ENCODE results near the gene CAPN7. TPM values are rescaled to one million over a fixed set of nuclear protein-coding genes. Genes with fewer than 3 reads are reported as not detected.

The CAPN7 gene
- total and polyA plus RNA-seq, 8 donors = 7.1 to 23.9 (median 18.8) TPM

- Histone ChIP-seq H3K27ac (no peak overlapping the region), H3K4me3 (no peak overlapping the region), H3K9me3 (no peaks in the 10 kb centered on the region), H3K4me1 (peaks cover 0 to 11% (median 4%) of the 10 kb centered on the region in 3 donors), H3K36me3 (no peaks in the 10 kb centered on the region), H3K27me3 (no peaks in the 10 kb centered on the region)
- FAIRE-seq (no peak), DNase-seq (no peak), ATAC-seq (no peak)
- no peak for TF ChIP-seq CTCF (IDR thresholded peaks at IDR 0.05)
- 55 to 74% methylated on average over 19 of the region's 19 CpGs for WGBS, 2 donors
- intact Hi-C loops (cut with DNase I) = loop anchor here in 2 of 3 donors (5.0 to 10.0 kb wide), 3 partner anchors 66 to 289 kb away; partner anchors contain the start of gene SH3BP5 (in 2 of the 2)
Observed at GRCh38 chr3:15265655-15266509, 59.8 kb downstream of the CAPN7 start.

GRCh38 chr3:15266510-15267376, 60.7 kb downstream of the CAPN7 start:
- H3K4me1 ChIP-seq = peaks cover 0 to 11% (median 4%) of the 10 kb centered on the region in 3 donors
- no peaks in the 10 kb centered on the region for H3K27me3 ChIP-seq
- DNase-seq = no peak
- WGBS, 2 donors = 55 to 80% methylated on average over 13 of the region's 13 CpGs
- no peak for FAIRE-seq
- H3K27ac ChIP-seq = no peak overlapping the region
- no peaks in the 10 kb centered on the region for H3K36me3 ChIP-seq
- no peaks in the 10 kb centered on the region for H3K9me3 ChIP-seq
- no peak for TF ChIP-seq CTCF (IDR thresholded peaks at IDR 0.05)
- intact Hi-C loops (cut with DNase I) = loop anchor here in 2 of 3 donors (5.0 to 10.0 kb wide), 3 partner anchors 66 to 288 kb away; partner anchors contain the start of gene SH3BP5 (in 2 of the 2)
- no peak for ATAC-seq
- H3K4me3 ChIP-seq = no peak overlapping the region

GRCh38 chr3:15267502-15267901, 61.5 kb downstream of the CAPN7 start:
- intact Hi-C loops (cut with DNase I) = loop anchor here in 2 of 3 donors (5.0 to 10.0 kb wide), 3 partner anchors 65 to 287 kb away; partner anchors contain the start of gene SH3BP5 (in 2 of the 2)
- no peak for FAIRE-seq
- H3K27ac ChIP-seq = no peak overlapping the region

GRCh38 chr3:15268033-15268631, 62.1 kb downstream of the CAPN7 start:
- no peaks in the 10 kb centered on the region for H3K27me3 ChIP-seq
- intact Hi-C loops (cut with DNase I) = loop anchor here in 2 of 3 donors (2.0 to 10.0 kb wide), 4 partner anchors 64 to 287 kb away; partner anchors contain the start of gene SH3BP5 (in 2 of the 2)
- FAIRE-seq (no peak), DNase-seq (peak; percentile 73 to 91 (median 86)), ATAC-seq (peak; percentile 93 to 96 (median 94))
- no peak overlapping the region for H3K4me3 ChIP-seq
- H3K9me3 ChIP-seq = no peaks in the 10 kb centered on the region
- H3K27ac ChIP-seq = no peak overlapping the region
- no peaks in the 10 kb centered on the region for H3K36me3 ChIP-seq
- WGBS, 2 donors = 21% methylated on average over 15 of the region's 15 CpGs
- TF ChIP-seq CTCF (IDR thresholded peaks at IDR 0.05) = peak; percentile 79 to 89 (median 84)
- H3K4me1 ChIP-seq = peaks cover 0 to 11% (median 4%) of the 10 kb centered on the region in 3 donors

More at GRCh38 chr3:15267502-15267901, 61.5 kb downstream of the CAPN7 start:
- peaks cover 0 to 11% (median 4%) of the 10 kb centered on the region in 3 donors for H3K4me1 ChIP-seq
- H3K4me3 ChIP-seq = no peak overlapping the region
- no peaks in the 10 kb centered on the region for H3K36me3 ChIP-seq
- no peak for TF ChIP-seq CTCF (IDR thresholded peaks at IDR 0.05)
- ATAC-seq (peak in 1 of 4 donors; percentile 13), DNase-seq (no peak)
- no peaks in the 10 kb centered on the region for H3K27me3 ChIP-seq
- 80 to 85% methylated on average over 3 of the region's 3 CpGs for WGBS, 2 donors
- no peaks in the 10 kb centered on the region for H3K9me3 ChIP-seq

Data from pancreas (tissue), 10 donors.